Fibroblast of skin of back (primary cell): ENCODE measurements around the gene NCCRP1.

Source experiments
- DNase-seq: peaks from one replicate; pipeline ENCODE4 v3.0.0-alpha.2; 2013

Gene NCCRP1

DNA sequence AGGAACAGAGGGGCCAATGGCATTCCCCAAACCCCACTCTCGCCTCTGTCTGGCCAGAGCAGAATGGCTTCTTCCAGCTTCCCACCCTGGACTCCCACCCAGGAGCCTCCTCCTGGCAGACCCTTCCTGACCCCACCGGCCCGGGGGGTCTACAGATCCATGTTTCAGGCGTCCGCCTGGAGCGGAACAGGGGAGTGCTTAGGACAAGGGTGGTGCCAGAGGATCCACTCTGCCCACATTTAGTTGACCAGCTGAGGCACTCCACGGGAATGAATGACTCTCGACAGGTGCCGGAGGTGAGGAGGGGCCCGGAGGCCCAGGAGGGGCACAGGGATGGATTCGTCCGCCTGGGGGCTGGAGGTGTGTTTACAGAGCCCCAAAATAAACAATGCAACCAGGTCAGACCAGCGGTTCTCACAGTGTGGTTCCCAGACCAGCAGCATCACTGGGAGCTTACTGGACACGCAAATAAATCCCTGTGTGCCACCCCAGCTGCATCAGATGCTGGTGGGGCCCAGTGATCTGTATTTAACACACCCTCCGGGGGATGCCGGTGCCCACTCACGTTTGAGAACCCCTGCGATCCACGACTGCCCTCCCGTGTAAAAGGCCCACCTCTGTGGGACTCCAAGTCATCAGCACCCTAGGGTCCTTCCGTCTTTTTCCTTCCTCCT lies 15.1 kb upstream of the NCCRP1 start:
- no peak for DNase-seq

DNA sequence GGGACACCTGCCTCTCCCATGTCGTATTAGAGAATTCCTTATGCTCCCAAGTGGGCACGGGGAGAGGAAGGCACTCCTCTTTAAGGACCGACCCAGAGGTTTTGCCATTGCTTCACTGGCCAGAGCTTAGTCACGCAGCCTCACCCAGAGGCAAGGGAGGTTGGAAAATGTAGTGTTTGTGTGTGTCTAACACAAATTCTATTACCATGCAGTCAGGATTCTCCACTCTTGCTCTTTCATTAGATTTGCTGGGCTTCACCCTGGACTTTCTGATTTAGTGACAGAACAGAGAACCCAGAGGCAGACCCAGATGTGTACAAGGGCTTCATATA lies 14.6 kb upstream of the NCCRP1 start:
- DNase-seq, result no peak

DNA sequence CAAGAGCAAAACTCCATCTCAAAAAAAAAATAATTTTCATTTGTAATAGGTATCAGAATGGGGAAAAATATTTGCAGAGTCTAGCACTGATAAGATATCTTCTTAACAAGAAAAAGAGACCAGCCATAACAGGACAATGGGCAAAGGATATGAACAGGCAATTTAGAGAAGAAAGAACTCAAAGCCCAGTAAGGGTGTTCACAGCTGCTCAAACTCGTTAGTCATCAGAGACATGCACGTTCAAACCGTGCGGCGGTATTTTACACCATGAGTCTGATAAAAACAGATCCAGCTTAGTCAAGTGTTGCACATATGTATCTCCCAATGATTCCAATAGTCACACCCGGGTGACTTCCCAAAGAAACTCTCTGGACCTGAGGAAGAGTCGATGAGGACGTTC lies 13.7 kb upstream of the NCCRP1 start:
- DNase-seq, result no peak

DNA sequence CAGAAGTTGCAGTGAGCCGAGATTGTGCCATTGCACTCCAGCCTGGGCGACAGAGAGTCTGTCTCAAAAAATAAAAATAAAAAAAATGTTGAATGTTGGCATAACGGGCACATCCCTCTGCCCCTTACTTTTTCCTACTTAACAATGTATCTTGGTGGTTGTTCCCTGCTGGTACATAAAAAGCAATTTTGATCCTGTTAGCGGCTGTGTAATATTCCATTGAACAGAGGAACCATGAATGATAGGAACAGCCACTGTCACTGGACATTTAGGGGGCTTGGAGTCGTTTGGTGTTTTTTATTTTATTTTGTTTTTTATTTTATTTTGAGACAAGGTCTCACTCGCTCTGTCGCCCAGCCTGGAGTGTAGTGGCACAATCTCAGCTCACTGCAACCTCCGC lies 10.4 kb upstream of the NCCRP1 start:
- no peak for DNase-seq

DNA sequence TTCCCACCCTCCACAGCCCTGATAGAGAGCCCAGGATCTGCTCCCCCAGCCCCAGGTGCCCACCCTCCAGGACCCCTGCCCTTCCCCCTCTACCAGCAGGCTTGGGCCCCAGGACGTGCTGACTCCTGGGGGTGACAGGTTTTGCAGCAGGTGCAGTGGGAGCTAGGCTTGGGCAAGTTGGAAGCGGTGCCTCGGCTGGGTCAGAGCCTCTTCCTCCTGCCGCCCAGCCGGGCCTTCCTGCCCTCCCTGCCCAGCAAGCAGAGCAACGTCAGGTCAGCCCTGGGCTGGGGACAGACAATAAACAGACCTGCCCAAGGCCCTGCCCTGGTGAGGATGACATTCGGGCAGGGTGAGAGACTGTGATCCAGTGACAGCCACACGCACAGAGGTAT lies 9.2 kb upstream of the NCCRP1 start:
- DNase-seq, result no peak

DNA sequence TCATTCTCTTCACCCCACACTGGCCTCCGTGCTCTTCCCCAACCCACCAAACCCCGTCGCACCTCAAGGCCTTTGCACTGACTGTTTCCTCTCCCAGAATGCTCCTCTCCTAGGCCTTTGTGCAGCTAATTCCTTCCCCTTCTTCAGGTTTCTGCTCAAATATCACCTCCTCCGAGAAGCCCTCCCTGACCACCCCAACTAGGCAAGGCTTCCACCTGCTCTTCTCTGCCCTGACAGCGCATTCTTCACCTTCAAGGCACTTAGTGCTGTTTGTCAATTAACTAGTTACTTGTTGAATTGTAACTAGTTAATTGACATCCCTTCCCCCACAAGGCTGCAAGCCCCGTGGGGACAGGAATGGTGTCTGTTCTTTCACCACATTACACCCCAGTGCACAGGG lies 7.8 kb upstream of the NCCRP1 start:
- no peak for DNase-seq

DNA sequence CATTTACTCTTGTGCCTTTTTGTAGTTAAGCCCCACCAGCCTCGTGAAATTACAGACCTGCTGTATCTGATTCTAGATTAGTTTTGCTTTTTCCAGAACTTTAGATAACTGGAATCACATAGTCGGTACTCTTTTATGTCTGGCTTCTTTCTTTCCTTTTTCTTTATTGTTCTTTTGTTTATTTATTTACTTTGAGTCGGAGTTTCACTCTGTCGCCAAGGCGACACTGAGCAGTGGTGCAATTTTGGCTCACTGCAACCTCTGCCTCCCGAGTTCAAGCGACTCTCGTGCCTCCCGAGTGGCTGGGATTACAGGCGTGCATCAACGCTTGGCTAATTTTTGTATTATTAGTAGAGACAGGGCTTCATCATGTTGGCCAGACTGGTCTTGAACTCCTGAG lies 6.0 kb upstream of the NCCRP1 start:
- DNase-seq, result no peak

DNA sequence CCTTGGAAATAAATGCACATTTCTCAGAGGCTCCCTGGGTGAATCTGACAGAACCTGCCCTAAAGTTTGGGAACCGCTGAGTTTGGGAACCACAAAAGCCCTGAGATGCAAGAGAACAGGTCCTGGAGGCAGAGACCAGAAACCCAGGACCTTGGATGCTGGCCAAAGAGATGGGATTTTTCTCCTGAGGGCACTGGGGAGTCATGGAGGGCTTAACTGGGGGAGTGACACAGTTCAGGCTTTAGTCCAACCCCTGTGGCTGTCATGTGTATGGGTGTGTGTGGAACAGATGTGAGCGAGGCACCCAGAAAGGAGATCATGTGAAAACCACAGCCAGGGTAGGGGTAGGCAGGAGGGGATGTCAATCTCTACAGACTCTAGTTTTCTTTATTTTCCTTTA lies 3.9 kb upstream of the NCCRP1 start:
- DNase-seq, result peak; percentile 29

DNA sequence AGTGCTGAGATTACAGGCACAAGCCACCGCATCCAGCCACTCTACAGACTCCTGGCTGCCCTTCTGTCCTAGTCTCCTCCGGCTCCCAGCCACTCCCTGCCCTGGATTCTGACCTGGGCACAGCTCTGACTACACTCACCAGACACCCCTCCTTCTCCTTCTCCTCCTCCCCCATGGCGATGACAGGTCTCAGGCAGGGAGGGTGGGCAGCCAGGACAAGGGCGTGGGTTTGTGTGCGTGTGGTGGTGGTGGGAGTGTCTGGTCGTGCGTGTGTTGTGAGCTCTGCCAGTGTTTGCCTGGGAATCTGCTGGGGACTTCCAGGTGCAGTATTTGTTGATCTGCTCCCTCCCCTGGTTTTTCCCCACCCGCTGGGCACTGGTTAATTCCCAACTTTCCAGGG lies 3.0 kb upstream of the NCCRP1 start:
- no peak for DNase-seq

DNA sequence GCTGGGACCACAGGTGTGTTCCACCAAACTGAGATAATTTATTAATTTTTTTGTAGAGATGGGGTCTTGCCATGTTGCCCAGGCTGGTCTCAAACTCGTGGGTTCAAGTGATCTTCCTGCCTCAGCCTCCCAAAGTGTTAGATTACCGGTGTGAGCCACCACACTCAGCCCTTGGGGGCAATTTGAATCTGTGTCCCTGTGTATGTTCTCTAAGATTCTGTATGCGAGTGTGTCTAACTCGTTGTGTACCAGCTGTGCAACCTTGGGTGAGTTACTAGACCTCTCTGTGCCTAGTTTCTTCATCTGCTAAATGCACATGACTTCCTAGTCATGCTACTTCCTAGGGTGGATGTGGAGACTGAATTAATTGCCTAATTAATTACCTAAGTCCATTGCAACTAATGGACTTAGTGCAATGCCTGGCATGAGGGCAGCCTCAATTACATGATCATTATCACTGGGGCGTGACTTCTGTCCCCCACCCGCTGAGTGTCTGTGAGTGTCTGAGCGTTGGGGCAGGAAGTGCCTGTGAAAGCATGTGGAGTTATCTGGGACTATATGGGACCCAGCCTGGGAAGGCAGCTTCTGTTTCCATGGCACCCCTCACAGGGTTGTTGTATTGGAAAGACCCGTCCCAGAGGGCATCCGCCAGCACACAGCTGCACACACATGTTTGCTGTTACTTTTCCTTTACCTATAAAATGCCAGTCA lies 1.8 kb upstream of the NCCRP1 start:
- no peak for DNase-seq

DNA sequence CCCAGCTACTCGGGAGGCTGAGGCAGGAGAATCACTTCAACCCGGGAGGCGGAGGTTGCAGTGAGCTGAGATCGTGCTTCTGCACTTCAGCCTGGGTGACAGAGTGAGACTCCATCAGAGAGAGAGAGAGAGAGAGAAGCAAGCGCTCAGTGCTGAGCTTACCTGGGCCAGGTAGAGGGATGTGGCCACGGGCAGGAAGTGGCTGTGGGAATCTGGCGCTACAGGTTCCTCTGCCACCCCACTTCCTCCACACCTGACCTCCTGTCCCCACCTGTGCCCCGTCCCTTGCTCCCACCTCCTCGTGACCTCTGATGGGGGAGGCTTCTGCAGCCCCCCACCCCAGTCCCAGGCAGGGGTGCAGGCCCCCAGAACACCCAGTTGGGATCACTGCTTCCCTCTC lies 1.0 kb upstream of the NCCRP1 start:
- no peak for DNase-seq

DNA sequence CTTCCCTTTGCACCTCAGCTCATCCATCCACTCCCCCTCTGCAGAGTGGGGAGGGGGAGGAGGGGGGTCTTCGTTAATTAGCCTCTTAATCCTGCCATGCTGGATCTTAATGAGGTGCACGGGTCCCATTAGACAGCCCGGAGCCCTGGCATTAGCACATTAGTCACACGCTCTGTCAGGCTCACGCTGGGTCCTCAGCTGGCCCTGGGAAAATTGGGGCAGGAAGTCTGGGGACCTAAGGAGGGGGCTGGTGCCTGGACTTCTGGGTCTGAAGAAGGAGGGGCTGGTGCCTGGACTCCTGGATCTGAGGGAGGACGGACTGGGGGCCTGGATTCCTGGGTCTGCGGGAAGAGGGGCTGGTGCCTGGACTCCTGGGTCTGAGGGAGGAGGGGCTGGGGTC lies 444 bp upstream of the NCCRP1 start:
- DNase-seq, result no peak

DNA sequence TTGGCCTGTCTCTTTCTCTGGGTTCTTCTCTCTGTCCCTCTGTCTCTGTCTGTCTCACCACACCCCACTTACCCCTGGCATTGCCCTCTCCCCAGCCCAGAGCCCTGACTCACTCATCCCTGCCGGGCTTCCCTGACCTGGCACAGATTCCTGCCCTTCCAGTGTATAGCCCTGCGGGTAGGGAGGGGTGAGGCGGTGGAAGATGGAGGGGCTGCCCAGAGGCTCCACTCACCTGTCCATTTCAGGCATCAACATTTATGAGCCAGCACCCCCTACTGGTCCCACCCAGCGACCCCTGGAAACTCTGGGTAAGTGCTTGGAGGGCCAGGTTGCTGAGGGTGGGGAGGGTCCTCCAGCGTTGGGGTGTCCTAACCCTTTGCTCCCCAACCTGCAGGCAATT lies 1.0 kb downstream of the NCCRP1 start:
- DNase-seq, result no peak

DNA sequence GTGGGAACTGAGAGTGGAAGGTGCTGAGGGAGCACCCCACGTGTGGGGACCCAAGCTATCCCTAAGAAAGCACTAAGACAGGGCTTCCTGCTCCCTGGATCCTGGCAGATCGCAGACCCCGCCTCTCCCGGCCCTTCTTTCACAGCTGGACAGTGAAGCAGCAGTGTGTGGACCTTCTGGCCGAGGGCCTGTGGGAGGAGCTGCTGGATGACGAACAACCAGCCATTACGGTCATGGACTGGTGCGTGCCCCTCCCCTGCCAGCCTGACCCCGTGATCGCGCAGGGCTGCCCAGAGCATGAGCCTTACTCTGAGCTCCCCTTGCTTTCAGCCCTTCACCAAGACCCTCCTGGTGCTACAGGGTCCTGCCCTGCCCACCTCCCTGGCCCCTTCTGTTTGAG lies 2.3 kb downstream of the NCCRP1 start:
- peak; percentile 20 for DNase-seq

DNA sequence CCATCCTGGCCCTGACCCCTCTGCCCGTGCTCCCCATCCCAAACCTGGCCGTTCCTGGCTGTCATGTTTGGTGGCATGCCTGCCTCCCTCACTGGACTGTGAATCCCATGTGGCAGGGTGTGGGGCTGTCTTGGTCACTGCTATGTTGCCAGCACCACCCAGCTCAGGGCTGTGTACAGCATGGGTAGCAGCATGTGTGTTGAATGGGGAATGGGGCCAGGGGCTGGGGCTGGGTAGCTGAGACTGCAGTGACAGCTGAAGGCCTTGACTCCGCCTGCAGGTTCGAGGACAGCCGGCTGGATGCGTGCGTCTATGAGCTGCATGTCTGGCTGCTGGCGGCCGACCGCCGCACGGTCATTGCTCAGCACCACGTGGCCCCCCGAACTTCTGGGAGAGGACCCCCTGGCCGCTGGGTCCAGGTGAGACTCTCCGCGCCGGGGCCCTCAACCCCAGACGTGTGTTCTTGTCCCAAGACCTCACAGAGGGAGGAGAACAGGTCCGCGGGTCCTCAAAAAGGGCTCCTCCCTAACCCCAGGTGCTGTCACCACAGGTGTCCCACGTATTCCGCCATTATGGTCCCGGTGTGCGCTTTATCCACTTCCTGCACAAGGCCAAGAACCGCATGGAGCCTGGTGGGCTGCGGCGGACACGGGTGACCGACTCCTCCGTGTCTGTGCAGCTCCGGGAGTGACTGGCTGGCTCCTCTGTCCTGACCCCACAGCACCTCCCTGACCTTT lies 3.5 kb downstream of the NCCRP1 start:
- no peak for DNase-seq

DNA sequence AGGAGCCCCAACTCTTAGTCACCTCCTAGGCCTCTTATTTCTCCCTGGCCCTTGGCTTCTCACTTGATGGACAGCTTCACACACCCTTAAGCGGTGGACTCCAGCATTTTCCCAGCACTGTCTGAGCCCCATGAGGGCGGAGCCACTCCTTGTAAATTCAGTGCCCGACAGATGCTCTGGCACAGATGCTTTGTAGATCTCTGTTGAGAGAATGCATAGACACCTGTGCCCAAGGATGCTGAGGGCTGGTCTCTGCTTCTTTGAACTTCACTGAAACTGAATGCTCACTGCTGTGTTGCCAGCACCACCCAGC lies 4.0 kb downstream of the NCCRP1 start:
- no peak for DNase-seq

DNA sequence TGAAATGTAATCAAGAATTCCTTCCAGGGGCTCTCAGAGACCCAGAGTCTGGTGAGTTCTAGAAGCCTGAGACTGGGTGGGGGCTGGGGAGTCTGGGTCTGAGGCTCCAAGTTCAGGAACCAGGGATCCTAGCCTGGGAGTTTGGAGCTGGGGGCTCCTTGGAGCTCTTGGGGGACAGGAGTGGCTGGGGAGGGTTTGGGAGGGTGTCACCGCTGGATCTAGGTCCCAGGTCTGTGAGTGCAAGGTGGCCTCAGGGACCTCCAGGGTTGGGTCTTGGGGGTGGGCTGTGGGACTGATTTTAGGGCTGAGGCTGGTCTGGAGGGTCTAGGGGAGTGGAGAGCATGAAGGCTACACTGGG lies 6.2 kb downstream of the NCCRP1 start:
- no peak for DNase-seq

DNA sequence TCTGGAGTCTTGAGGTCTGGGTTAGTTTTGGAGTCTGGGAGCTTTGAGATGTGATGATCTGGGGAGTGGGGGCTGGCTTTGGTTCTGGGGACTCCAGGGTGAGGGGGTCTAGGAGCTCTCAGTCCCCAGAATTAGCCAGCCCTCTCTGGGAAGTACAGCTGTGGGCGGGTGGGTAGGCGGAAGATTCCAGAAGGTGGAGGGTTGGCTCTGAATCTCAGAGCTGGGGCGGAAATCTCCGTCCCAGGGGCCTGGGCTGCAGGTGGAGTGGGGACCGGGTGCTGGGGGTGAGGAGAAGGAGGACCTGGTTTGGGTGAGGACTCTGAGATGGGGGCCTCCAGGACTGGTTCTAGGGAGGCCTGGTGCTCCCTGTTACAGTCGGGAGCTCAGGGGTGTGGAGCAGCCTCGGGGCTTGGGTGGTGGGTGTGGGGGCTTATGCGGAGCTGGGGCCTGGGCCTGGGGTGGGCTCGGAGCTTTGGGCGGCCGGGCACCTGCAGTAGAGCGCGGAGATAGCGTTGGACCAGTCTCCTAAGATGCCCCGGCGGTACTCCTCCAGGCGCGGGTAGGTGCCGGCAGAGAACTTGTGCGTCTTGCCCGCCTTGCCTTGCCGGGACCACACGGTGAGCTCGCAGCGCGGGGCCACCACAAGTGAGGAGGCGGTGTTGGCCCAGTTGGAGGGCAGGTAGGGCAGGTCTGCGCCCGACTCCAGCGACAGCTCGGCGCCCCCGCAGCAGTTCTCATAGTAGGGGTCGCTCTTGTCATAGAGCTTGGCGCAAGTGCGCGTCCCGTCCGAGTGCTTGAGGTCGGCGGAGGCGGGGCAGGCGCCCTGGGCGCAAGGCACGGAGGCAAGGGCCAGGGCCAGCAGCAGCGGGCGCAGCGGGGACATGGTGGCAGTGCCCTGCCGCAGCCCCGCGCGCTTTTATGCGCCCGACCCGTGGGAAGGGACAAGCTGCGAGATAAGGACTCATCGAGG lies 6.9 kb downstream of the NCCRP1 start, which contains the start of gene SYCN:
TSS of gene SYCN (minus strand) at position 892 of the 970 bp plus-strand sequence. CDS start at position 883, 9 bp downstream.
- DNase-seq, result no peak

DNA sequence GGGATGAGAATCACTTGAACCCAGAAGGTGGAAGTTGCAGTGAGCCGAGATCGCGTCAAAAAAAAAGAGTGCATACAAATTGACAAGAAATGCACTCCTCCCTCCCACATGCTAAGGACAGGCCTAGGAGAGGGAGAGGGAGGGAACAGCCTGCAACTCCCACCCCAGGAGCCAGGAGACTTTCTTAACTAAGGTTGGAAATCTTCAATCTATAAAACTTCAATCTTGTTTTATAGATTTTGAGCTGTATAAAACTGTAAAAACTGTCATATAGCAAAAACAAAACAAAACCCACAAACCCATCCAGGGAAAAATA lies 8.6 kb downstream of the NCCRP1 start:
- DNase-seq, result no peak

DNA sequence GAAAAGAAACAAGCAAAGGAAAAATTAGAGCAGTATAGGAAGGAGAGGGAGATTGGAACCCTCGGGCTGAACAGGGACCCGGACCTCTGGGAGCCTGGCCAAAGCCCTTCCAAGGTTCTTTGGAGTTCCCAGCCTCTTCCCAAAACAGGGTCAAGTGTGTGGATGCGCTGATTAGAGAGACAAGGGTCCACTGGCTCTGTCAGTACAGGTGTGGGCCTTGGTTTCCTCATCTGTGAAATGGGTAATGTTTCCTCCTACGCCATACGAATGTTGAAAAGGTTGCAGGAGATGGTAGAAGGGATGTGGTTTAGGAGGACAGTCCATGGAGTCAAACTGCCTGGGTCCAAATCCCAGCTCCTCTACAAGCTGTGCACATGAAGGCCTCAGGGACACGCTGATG lies 9.4 kb downstream of the NCCRP1 start:
- DNase-seq, result no peak

DNA sequence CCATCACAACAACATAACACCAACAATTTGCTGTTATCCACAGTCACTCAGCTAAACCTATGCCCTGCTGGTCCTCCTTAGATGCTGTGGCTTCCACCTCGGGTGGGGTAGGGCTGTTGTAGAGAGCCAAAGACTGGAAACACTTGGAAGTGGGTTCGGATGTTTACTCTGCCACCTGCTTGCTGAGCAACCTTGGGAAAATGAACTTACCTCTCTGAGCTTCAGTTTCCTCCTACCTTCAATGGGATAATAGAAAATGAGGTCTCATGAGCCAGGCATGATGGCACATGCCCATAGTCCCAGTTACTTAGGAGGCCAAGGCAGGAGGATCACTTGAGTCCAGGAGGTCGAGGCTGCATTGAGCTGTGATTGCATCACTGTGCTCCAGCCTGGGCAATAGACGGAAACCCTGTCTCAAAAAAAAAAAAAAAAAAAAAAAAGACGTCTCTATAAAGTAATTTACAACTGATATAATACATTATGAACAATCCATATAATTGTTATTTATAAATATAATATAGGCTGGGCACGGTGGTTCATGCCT lies 10.6 kb downstream of the NCCRP1 start:
- no peak for DNase-seq

DNA sequence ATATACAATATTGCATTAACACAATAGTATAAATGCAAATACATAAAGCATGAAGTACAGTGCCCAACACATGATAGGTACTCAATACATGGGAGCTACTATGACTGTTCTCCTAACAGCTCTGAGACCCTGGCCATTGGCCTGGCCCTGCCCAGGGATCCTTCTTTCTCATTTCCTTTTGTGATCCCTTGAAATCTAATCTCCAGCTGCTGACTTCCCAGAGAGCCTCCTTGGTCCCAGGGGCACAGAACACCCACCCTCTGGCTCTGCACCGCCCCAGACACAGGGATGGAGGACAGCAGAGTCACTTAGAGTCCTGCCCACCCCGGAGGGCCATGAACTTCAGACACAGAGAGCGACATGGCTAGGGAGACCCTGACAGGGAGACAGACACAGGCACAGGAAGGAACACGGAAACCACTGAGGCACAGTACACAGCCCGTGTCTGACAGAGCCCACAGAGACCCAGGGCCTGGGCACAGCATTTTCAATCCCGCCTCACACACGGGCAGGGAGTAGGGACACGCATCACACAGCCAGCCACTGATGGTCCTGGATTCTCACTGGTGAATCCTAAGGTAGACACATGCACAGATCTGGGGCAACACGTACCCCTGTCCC lies 11.5 kb downstream of the NCCRP1 start:
- DNase-seq, result no peak

DNA sequence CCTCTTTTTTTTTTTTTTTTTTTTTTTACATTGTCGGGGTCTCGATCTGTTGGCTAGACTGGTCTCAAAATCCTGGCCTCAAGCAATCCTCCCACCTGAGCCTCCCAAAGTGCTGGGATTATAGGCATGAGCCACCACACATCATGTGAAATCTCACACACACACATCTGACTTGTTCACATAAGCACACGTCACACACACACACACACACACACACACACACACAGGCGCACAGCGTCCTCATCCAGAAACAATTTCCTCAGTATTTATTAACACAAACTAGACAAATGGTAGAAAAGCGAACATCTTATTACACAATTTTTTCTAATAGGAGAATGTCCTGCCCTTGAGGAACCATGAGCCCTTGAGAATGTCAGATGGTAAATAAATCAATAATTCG lies 12.4 kb downstream of the NCCRP1 start:
- no peak for DNase-seq
